HG03159 (cell line): ENCODE measurements around the gene NELFA.

ENCODE experiments used
- ATAC-seq: cut with Tn5 transposase; IDR thresholded peaks from one replicate; pipeline ENCODE4 v1.9.1; 2021; ENCODE audit warnings: mild to moderate bottlenecking, moderate library complexity; ENCODE audit not compliant: unreplicated experiment

Gene NELFA

GRCh38 chr4:2008921-2009650, at the start of gene NELFA:
NELFA (minus strand) TSS chr4:2008974; CDS start chr4:2008959, 15 bp downstream.
- ATAC-seq: peak; percentile 76

GRCh38 chr4:2057382-2058065, 48.8 kb upstream of the NELFA start:
- no peak for ATAC-seq

GRCh38 chr4:2054217-2054616, 45.4 kb upstream of the NELFA start:
- ATAC-seq: no peak

GRCh38 chr4:2051086-2051485, 42.3 kb upstream of the NELFA start:
- no peak for ATAC-seq

GRCh38 chr4:2049811-2050210, 41.0 kb upstream of the NELFA start:
- ATAC-seq: no peak

- no peak for ATAC-seq
These were observed 40.6 kb upstream of the NELFA start for GRCh38 chr4:2049381-2049780.

GRCh38 chr4:2048831-2049230, 40.1 kb upstream of the NELFA start:
- no peak for ATAC-seq

- no peak for ATAC-seq
These were observed 39.2 kb upstream of the NELFA start for GRCh38 chr4:2047781-2048581.

- no peak for ATAC-seq
These were observed 38.4 kb upstream of the NELFA start for GRCh38 chr4:2047031-2047660.

- ATAC-seq: no peak
These were observed 37.5 kb upstream of the NELFA start for GRCh38 chr4:2046031-2046961.

GRCh38 chr4:2045518-2045951, 36.8 kb upstream of the NELFA start:
- ATAC-seq: no peak

- ATAC-seq: no peak
These were observed 36.1 kb upstream of the NELFA start for GRCh38 chr4:2044542-2045517.

- no peak for ATAC-seq
These were observed 35.3 kb upstream of the NELFA start for GRCh38 chr4:2044119-2044485.

GRCh38 chr4:2043396-2044118, 34.8 kb upstream of the NELFA start:
- no peak for ATAC-seq

- no peak for ATAC-seq
These were observed 34.2 kb upstream of the NELFA start for GRCh38 chr4:2042947-2043395.

GRCh38 chr4:2042204-2042946, 33.6 kb upstream of the NELFA start:
- peak; percentile 40 for ATAC-seq
